Measurements from ENCODE around the gene GSTM1.
A peak's percentile ranks its signal among the peaks of the same experiment; 100 is the strongest.

GSTM1 gene

GRCh38 chr1:109687641-109688499 is at the start of gene GSTM1:
Gene GSTM1 (plus strand): TSS chr1:109687817. CDS start chr1:109687874, 57 bp downstream.
- DNase-seq = peak; percentile 72

DNA sequence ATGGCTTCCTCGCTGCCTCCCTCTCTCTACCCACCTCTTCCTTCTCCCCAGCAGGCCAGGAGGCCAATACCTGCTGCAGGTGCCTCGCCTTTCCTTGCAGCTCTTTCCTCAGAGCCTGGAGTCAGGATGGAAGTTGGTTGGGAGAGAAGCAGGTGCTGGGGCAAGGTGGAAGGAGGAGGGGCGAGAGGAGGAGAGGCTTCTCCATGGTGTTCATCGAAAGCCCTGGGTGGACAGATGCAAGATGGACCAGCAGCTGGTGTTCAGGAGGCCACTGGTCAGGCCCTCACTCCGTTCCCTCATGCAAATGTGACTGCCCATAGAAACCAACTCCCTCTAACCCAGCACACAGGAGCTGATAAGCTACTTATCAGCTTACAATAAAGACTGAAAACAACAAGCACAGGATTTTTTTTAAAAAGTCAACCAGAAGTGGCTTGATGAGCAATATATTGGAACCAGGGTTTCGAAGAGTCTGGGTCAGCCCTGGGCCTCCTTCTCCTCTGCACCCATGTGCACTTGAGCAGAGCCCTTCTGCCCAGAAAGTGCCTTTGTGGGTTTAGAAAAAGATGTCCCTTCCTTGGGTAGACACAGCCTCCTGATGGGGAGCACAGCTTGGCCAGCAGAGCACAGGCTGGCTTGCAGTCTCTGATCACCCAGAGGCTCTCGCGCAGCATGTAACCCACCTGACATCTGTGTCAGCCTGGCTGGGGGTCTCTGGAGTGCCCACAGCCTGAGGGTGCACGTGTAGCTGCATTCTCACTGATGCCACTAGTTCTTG is 48.4 kb upstream of the GSTM1 start:
- no peak for DNase-seq

GRCh38 chr1:109639841-109640184 is 47.8 kb upstream of the GSTM1 start:
- no peak for DNase-seq

GRCh38 chr1:109640285-109640865 is 47.2 kb upstream of the GSTM1 start:
- peak; percentile 87 for DNase-seq

GRCh38 chr1:109641078-109641740 is 46.4 kb upstream of the GSTM1 start:
- no peak for DNase-seq

- no peak for DNase-seq
Observed at GRCh38 chr1:109641861-109642260, 45.8 kb upstream of the GSTM1 start.

GRCh38 chr1:109642626-109643025 is 45.0 kb upstream of the GSTM1 start:
- no peak for DNase-seq

- DNase-seq = peak; percentile 80
Observed at GRCh38 chr1:109643385-109644230, 44.0 kb upstream of the GSTM1 start.

DNA sequence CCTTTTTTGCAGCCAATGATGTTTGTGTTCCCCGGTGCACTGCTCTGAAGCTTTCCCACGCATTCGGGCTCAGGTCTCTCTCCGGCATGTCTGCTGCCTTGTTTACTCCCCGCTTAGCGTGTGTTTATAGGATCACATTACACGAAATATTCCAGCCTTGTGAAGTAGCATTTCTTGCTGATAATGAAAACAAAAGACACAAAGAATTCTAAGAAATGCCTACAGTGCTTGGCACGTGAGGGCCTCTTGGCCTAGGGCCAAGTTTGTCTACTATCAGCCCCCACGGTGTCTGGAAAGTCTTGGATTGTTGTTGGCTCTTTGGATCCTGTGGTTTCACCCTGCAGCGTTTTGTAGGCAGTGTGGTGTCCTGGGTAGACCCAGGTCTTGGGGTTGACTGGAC is 42.9 kb upstream of the GSTM1 start:
- no peak for DNase-seq

- no peak for DNase-seq
Observed at GRCh38 chr1:109649491-109649914, 38.1 kb upstream of the GSTM1 start.

DNA sequence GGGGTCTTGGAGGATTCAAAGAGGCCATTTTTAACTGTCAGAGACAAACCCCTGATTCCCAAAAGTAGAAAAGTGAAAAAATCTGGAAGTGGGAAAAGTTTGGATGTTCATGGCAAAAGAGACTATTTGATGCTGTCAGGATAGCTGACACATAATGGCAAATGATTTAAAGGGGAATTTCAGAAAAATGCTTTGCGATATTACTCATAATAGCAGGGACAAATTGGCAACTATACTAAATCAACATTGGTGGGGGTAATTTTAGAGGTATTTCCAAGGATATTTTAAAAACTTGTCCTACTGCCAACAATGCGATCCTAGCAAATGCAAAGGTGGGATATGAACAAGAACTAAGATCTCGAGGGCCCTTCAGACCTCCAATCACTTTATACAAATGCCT is 37.0 kb upstream of the GSTM1 start:
- no peak for DNase-seq

GRCh38 chr1:109652402-109652801 is 35.2 kb upstream of the GSTM1 start:
- no peak for DNase-seq

- no peak for DNase-seq
Observed at GRCh38 chr1:109653306-109653705, 34.3 kb upstream of the GSTM1 start.

- no peak for DNase-seq
Observed at GRCh38 chr1:109654519-109654918, 33.1 kb upstream of the GSTM1 start.

DNA sequence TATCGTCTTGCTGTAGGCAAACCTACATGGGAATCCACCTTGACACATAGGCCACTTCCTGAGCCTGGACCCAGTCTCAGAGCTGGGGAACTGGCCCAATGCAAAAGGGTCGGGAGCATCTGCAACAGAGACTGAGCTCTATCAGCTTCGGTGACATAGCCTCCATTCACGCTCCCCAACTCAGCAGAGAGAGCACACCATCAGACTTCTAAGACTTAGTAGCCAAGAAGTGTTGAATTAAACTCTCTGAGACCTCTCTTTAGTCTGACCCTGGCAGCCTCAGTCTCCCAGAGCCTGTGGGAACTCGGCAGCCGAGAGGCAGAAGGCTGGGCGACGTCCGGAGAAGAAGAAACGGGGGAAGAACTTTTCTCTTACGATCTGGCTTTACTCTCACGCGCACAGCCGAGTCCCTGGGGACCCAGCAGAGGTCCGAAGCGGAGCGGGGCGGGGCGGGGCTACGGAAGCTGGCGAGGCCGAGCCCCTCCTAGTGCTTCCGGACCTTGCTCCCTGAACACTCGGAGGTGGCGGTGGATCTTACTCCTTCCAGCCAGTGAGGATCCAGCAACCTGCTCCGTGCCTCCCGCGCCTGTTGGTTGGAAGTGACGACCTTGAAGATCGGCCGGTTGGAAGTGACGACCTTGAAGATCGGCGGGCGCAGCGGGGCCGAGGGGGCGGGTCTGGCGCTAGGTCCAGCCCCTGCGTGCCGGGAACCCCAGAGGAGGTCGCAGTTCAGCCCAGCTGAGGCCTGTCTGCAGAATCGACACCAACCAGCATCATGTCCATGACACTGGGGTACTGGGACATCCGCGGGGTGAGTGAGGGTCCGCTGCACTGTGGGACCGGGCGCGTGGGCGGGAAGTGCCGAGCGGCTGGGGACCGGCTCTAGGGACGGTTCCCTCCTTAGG is 31.8 kb upstream of the GSTM1 start, which contains the start of gene GSTM4:
GSTM4 (plus strand) TSS at position 485 of the 905 bp plus-strand sequence; CDS start at position 776, 291 bp downstream.
- peak; percentile 60 for DNase-seq

GRCh38 chr1:109657395-109657794 is 30.2 kb upstream of the GSTM1 start:
- no peak for DNase-seq

- DNase-seq = no peak
Observed at GRCh38 chr1:109657970-109658369, 29.6 kb upstream of the GSTM1 start.

DNA sequence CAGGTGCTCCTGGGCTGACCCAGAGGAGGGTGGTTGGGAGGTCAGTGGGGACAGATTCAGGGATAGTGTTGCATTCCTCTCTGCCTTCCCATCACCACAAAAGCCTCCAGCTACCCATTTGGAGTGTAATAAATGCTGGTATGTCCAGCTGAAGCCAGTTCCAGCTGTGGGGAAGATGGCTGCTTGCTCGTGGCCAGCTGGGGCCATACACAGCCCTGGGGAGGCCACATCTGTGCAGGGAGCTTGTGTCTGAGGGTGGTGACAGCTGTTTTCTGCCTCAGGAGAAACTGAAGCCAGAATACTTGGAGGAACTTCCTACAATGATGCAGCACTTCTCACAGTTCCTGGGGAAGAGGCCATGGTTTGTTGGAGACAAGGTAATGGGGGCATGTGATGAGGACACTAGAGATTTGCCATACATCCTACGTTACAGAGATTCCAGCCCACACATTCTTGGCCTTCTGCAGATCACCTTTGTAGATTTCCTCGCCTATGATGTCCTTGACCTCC is 29.0 kb upstream of the GSTM1 start:
- DNase-seq = no peak

DNA sequence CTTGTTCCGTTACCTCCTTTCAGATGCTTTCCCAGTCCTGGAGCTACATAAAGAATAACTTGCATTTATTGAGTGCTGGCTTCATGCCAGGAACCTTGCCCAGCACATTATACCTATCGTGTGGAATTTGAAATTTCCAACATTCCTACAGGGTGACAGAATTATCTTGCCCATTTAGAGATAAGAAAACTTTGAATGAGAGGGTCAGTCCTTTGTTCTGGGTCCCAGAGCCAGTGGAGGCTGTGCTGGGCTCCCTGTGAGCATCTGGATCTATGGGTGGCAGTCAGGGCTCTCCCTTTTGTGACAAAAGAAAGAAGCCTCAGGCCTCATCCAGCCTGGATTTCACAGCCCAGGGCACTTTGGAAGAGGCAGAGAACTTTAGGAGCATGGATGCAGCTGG is 28.5 kb upstream of the GSTM1 start:
- no peak for DNase-seq

DNA sequence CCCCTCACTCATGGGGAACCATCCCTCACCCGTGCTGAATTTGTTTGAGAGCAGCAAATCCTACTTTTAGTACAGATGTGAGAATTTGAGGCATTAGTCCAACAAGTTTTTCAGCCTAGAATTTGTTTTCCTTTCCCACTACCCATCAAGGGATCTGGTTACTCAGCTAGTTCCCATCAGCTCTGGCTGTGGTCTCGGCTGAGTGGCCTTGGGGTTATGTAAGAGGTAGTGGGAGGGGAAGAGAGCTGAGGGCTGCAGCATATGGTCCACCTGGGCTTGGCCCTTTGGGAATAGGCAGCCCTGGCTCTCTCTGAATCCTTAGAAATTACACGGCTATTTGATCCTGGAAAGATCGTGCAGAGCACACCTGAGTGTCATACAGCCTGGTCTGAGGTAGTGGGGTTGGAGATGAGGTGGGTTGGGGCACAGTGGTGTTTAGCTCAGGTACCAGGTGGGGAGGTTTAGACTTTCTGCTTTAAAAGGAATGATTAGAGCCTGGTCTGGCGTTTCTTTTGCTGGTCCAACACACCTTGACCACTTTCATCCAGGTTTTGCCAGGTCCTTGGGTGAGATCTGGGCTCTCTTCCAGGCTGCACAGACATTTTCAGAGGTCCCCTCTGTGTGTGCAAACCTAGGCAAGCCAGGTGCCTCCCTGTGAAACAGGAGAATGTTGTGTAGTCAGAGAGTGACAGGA is 27.5 kb upstream of the GSTM1 start:
- DNase-seq = no peak
